ENCODE data around the gene TMEM125.

The TMEM125 gene

DNA sequence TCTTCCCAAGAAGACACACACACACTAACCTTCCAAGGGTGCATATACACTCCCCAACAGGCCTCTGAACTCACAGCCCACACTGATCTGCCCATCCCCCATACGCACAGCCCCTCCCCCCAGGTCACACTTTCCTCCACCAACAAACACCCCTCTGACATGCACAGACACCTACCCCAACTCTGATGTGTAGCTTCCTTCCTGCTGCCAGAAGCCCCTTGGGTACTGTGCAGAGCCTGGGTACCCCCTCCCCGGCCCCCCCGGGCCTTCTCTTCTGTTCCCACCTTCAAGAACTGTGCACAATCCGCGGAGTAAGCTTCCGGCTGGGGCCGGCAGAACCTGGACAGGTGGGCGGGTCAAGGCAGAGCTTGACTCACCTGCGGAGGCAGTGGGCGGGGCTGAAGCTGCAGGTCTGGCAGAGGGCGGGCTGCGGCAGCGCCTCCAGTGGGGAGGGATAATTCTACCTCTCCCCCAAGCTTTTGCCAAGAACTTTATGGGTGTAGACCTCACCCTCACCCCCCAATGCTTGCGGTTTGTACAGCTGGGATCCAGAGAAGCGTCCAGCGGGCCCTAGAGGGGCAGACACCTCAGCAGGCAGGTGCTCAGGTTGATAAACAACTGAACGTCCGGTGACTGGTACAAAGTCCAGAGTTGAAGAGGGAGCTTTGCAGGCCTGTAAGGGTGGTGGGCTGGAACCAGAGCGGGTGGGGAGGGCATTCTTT lies 15.6 kb downstream of the TMEM125 start, which contains the start of gene C1orf210:
Gene C1orf210, minus strand, starts transcription at position 313 of the 722 bp plus-strand sequence. CDS start 2,311 bp downstream, outside the sequence.
- TF ChIP-seq GATA1 (IDR thresholded peaks at IDR 0.05; ENCODE audit: low read depth, low read length) (no peak), POLR2A (IDR thresholded peaks at IDR 0.05; ENCODE audit: low read length) (no peak)
- no peak for DNase-seq

DNA sequence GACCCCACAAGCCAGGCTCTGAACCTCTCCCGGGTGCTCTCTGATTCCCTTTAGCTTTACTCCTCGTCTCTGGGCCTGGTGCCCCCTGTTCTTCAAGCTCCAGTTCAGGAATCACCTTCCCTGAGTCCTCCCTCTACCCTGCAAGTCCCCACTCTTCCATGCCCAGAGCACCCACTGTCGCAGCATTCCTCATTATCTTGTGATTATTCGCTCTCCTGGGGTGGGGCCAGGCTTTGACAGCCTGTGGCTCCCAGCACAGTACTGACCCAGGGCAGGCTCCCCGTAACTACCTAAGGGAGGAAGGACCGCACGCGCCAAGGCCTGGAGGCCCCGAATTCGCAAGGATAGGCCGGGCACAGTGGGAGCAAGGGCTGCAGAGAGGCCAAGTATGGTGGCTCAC lies 16.3 kb downstream of the TMEM125 start:
- TF ChIP-seq GATA1 (IDR thresholded peaks at IDR 0.05; ENCODE audit: low read depth, low read length) = no peak
- no peak for TF ChIP-seq POLR2A (IDR thresholded peaks at IDR 0.05; ENCODE audit: low read length)

DNA sequence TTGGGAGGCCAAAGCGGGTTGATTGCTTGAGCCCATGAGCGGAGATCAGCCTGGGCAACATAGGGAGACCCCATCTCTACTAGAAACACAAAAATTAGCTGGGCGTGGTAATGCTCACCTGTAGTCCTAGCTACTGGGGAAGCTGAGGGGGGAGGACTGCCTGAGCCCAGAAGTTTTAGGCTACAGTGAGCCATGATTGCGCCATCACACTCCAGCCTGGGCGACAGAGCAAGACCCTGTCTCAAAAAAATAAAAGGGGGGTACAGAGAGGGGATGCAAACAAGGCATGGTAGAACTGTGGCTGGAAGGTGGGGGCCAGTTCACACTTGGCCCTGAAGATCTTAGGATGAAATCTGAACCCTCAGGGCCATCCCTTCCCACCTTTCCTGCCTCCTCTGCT lies 16.8 kb downstream of the TMEM125 start:
- TF ChIP-seq POLR2A (IDR thresholded peaks at IDR 0.05; ENCODE audit: low read length) (no peak), GATA1 (IDR thresholded peaks at IDR 0.05; ENCODE audit: low read depth, low read length) (no peak)
- no peak for DNase-seq

More for the DNA sequence above, 16.3 kb downstream of the TMEM125 start:
- DNase-seq = no peak

DNA sequence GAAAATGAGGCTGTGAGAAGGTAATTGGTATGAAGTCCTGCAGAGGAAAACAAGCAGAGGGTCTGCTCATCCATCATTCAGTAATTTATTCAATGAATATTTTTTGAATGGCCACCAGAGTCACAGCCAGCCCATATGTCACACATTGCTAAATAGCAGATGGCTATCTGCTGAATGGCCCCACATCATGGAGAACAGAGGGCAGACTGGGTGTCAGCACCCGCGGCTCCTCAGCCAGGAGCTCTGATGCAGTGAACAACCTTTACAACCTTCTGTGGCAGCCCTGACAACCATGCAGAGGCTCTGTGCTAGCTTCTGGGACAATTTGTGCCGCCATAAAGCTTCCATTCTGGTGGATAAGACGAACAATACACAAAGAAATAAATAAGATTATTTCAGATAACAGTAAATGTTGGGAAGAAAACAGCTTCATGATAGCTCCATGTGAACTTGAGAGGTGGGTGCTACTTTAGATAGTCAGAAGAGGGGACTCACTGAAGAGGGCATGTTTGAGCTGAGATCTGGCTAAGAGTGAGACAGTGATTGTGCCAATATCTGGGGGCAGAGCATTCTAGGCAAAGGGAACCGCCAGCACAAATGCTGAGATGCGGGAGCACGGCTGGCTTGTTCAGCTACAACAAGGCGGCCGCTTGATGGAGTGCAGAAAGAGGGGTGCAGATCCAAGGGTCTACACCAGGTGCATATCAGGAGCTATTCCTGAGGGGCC lies 18.4 kb downstream of the TMEM125 start:
- no peak for DNase-seq
- no peak for TF ChIP-seq POLR2A (IDR thresholded peaks at IDR 0.05; ENCODE audit: low read length)
- no peak for TF ChIP-seq GATA1 (IDR thresholded peaks at IDR 0.05; ENCODE audit: low read depth, low read length)

DNA sequence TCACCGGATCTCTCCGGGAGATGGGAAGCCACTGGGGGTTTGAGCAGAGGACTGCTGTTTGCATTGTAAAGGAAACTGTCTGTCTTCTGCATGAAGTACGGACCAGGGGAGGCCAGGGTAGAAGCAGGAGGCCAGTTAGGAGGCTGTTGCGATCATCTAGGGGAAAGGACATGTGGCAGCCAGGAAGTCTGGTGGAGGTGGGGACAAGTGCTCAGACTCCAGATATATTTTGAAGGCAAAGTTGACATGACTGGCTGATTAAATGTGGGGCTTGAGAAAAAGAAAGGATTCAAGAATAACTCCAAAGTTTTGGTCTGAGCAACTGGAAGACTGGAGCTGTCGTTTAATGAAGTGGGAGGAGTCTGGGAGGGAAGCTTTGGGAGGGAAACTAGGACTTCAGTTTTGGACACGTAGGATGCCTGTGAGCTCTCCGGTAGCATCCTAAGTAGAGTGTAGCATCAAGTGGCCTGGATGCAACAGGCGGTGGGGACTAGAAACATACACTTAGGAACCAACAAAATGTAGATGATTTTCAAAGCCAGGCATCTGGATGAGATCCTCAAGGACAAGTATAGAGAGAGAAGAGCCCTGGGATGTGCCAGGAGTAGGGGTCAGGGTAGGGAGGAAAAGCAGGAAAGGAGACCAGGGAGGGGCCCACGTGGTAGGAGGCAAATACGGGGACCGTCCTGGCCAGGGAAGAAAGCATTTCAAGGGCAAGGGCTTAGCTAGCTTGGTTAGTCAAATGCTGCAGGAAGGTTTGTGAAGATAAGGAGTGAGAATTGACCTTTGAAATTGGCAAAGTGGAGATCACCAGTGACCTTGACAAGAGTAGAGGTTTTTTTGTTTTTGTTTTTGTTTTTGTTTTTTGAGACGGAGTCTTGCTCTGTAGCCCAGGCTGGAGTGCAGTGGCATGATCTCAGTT lies 19.3 kb downstream of the TMEM125 start:
- no peak for DNase-seq
- TF ChIP-seq GATA1 (IDR thresholded peaks at IDR 0.05; ENCODE audit: low read depth, low read length) (no peak), POLR2A (IDR thresholded peaks at IDR 0.05; ENCODE audit: low read length) (no peak)

DNA sequence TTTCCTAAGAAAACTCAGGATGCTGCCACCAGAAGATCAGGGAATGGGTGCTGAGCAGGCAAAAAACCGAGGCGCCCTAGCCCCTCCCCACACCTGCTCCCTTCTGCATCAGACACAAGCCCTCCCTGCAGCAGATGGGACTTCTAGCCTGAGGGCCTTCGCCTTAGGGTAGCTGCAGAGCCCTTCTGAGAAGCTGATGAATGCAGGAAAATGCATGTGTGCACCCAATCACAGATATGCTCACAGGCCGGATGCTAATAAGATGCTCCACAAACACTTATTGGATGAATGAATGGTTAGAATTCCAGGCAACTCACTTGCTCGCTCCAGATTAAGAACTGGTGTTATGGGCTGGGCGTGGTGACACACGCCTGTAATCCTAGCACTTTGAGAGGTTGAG lies 22.4 kb downstream of the TMEM125 start:
- no peak for DNase-seq
- no peak for TF ChIP-seq GATA1 (IDR thresholded peaks at IDR 0.05; ENCODE audit: low read depth, low read length)
- TF ChIP-seq POLR2A (IDR thresholded peaks at IDR 0.05; ENCODE audit: low read length) = no peak

DNA sequence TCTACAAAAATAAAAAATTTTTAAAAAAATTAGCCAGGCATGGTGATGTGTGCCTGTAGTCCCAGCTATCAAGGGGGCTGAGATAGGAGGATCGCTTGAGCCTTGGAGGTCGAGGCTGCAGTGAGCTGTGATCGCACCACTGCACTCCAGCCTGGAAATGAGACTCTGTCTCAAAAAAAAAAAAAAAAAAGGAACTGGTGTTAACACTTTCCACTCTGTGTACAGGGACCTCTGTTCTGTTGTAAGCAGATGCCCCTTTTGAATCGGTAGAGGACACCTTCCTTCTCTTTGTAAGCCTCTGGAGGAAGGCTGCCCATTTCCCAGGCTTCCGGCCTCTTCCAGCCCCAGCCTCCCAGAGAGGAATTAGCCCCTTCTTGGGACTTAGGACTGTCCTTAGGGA lies 22.9 kb downstream of the TMEM125 start:
- DNase-seq = no peak
- TF ChIP-seq GATA1 (IDR thresholded peaks at IDR 0.05; ENCODE audit: low read depth, low read length) = no peak
- TF ChIP-seq POLR2A (IDR thresholded peaks at IDR 0.05; ENCODE audit: low read length) = no peak

DNA sequence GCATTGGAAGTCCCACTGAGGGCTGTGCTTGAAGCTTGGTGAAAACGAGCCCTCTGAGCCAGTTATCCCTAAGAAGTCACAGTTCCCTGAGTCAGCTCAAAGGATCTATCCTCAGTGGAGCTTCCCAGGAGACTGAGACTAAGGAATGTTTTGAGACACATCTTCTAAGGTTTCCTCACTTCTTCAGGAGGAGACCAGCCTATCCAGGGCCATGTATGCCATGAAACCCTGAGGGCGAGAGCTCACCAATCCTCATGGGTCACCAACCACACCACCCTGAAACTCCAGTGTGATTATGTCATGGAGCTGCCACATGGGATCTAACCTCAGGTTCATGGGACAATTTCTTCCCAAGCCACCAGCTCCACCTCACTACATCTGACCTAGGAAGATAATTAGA lies 23.4 kb downstream of the TMEM125 start:
- no peak for DNase-seq
- TF ChIP-seq GATA1 (IDR thresholded peaks at IDR 0.05; ENCODE audit: low read depth, low read length) = no peak
- no peak for TF ChIP-seq POLR2A (IDR thresholded peaks at IDR 0.05; ENCODE audit: low read length)

DNA sequence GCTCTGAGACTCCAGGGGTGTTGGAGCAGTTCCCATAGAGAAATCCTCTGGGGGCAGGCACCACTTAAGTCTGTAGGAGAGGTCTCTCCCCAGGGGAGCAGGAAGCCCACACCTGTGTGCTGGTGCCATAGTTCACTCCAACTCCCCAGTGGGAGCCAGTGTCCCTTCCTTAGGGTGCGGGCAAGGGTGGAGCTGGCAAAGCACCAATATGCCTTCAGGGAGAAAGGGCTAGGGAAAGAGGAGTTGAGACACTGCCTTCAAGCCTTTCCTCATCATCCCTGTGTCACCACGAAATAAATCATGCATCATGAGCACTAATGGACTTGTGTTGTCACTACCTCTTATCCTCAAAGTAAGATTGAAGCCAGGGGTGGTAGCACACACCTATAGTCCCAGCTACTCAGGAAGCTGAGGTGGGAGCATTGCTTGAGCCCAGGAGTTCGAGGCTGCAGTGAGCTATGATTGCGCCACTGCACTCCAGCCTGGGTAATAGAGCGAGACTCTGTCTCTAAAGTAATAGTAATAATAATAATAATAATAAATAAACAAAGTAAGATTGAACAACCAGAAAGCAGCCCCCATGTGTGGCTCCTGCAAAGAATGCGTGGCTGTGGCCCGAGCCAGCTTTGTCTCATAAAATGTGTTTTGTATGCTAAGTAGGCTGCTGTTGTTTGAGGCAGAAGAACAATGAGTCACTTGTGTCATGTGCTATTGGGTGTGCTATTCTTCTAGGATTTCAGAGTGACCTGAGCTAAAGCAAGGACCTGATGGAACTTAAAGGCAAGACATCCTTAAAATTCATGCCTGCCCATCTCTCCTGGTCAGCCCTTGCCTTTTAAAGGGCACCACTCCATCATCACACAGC lies 24.3 kb downstream of the TMEM125 start:
- TF ChIP-seq GATA1 (IDR thresholded peaks at IDR 0.05; ENCODE audit: low read depth, low read length) (no peak), POLR2A (IDR thresholded peaks at IDR 0.05; ENCODE audit: low read length) (no peak)
- DNase-seq = no peak

DNA sequence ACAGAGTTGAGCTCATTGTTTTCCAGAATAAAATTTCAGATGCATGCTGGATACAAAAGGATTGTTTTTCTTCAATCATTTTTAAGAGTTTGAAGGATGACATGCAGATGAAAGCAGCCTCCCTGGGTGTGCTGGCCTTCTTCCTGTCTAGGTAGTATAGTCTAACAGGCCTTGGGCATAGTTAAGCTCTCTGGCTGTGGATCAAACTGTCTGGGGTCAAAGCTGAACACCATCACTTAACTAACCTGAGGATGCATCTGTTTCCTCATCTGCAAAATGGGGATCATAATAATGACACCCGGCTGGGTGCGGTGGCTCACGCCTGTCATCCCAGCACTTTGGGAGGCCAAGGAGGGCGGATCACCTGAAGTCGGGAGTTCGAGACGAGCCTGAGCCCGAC lies 25.0 kb downstream of the TMEM125 start:
- TF ChIP-seq GATA1 (IDR thresholded peaks at IDR 0.05; ENCODE audit: low read depth, low read length) (no peak), POLR2A (IDR thresholded peaks at IDR 0.05; ENCODE audit: low read length) (no peak)
- no peak for DNase-seq

DNA sequence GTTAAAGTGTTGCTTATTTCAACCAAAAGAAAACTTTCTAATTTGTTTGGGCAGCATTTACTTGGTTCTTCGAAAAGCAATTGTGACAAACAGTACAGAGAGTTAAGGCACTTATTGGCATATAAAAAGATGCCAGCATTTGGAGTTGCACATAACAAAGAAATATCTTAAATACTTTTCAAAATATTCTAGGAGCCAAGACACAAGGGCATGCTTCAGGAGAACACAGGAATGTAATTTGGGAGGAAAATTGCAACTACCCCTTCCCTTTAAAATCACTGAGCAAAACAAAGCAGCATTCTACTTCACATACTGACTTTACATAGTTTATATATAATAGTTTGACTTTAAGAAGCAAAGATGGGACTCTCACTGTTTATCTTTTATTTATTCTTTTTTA lies 26.4 kb downstream of the TMEM125 start:
- TF ChIP-seq GATA1 (IDR thresholded peaks at IDR 0.05; ENCODE audit: low read depth, low read length) (no peak), POLR2A (IDR thresholded peaks at IDR 0.05; ENCODE audit: low read length) (no peak)
- no peak for DNase-seq

DNA sequence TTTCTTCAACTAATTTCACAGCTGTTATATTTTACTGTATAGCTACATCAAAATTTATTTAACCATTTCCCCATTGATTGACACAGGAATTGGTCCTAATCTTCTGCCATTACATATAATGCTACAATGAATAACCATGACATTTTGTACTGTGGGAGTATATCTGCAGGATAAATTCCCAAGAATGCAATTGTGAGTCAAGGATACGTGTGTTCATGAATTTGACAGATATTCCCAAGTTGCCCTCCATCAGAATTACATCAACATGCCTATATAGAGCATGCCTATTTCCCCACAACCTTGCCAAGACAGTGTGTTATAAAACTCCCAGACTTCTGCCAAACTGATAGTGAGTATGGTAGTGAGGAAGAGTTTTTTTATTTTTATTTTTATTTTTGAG lies 28.3 kb downstream of the TMEM125 start:
- TF ChIP-seq GATA1 (IDR thresholded peaks at IDR 0.05; ENCODE audit: low read depth, low read length) = no peak
- TF ChIP-seq POLR2A (IDR thresholded peaks at IDR 0.05; ENCODE audit: low read length) = no peak

DNA sequence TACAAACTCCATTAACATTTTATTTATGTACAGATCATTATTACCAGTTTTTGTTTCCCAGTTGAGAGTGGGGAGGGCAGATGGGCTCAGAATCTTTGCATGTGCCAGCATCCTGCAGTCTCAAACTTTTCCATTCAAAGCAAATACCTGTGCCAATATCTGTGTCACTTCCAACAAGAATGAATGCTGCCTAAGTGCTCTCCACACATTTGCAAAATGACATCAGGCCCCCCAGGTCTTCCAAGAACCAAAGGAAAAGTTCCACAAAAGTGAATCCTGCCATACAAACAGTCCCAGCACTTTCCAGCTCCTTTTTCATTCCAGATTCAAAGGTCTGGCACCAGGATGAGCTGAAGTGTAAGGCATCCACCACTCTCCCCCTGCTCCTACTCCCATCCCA lies 29.3 kb downstream of the TMEM125 start:
- DNase-seq = no peak
- TF ChIP-seq POLR2A (IDR thresholded peaks at IDR 0.05; ENCODE audit: low read length) (no peak), GATA1 (IDR thresholded peaks at IDR 0.05; ENCODE audit: low read depth, low read length) (no peak)

More for the DNA sequence above, 28.3 kb downstream of the TMEM125 start:
- no peak for DNase-seq
